GM21367 (cell line): Measurements from ENCODE around the gene NOTO.
"Not testable (repeated sequence)": the region's sequence is repeated elsewhere in the genome, so short reads cannot be mapped to it uniquely, and the experiment has no call there.

Source experiments
- ATAC-seq: cut with Tn5 transposase; IDR thresholded peaks from one replicate; pipeline ENCODE4 v1.9.1; 2021; ENCODE audit not compliant: unreplicated experiment

The NOTO gene

GRCh38 chr2:73200281-73200680 lies 2.1 kb upstream of the NOTO start:
- not testable (repeated sequence) for ATAC-seq

GRCh38 chr2:73203055-73203681 lies 794 bp downstream of the NOTO start:
- no peak for ATAC-seq

- ATAC-seq = no peak
These were observed 3.2 kb downstream of the NOTO start for GRCh38 chr2:73205611-73206010.

GRCh38 chr2:73208258-73208657 lies 5.9 kb downstream of the NOTO start:
- no peak for ATAC-seq

GRCh38 chr2:73210019-73210418 lies 7.6 kb downstream of the NOTO start:
- no peak for ATAC-seq

GRCh38 chr2:73210696-73211095 lies 8.3 kb downstream of the NOTO start:
- ATAC-seq = no peak

GRCh38 chr2:73212098-73212447 lies 9.7 kb downstream of the NOTO start:
- no peak for ATAC-seq

- ATAC-seq = peak; percentile 60
These were observed 10.2 kb downstream of the NOTO start for GRCh38 chr2:73212448-73213176.

- ATAC-seq = peak; percentile 88
These were observed 12.0 kb downstream of the NOTO start, which contains the start of gene SMYD5 for GRCh38 chr2:73214120-73215035. SMYD5 (plus strand) TSS chr2:73214245; CDS start chr2:73214267, 22 bp downstream.

GRCh38 chr2:73215254-73215653 lies 12.9 kb downstream of the NOTO start:
- no peak for ATAC-seq

- no peak for ATAC-seq
These were observed 14.8 kb downstream of the NOTO start for GRCh38 chr2:73217160-73217559.

GRCh38 chr2:73217826-73218225 lies 15.5 kb downstream of the NOTO start:
- no peak for ATAC-seq

GRCh38 chr2:73218298-73218697 lies 15.9 kb downstream of the NOTO start:
- no peak for ATAC-seq

- no peak for ATAC-seq
These were observed 21.4 kb downstream of the NOTO start for GRCh38 chr2:73223821-73224220.

- ATAC-seq = no peak
These were observed 23.4 kb downstream of the NOTO start for GRCh38 chr2:73225513-73226360.

GRCh38 chr2:73227086-73227485 lies 24.7 kb downstream of the NOTO start:
- no peak for ATAC-seq

GRCh38 chr2:73228631-73229030 lies 26.3 kb downstream of the NOTO start:
- no peak for ATAC-seq

GRCh38 chr2:73232403-73233153 lies 30.2 kb downstream of the NOTO start:
- ATAC-seq = no peak

- peak; percentile 88 for ATAC-seq
These were observed 31.0 kb downstream of the NOTO start, which contains the start of gene PRADC1 for GRCh38 chr2:73233154-73233931. PRADC1 (minus strand) TSS chr2:73233239; CDS start chr2:73233160, 79 bp downstream.
